ENCODE results near the gene GPR156.

The GPR156 gene

GRCh38 chr3:120151791-120152190 lies 133.2 kb downstream of the GPR156 start:
- H3K4me3 ChIP-seq (ENCODE audit: control insufficient read depth, low read depth, low read length): no peak overlapping the region
- no peak for DNase-seq (ENCODE audit: low read depth)
- TF ChIP-seq CTCF (conservative IDR thresholded peaks at IDR 0.05; ENCODE audit: control insufficient read depth, insufficient read depth, low read depth, low read length): no peak

GRCh38 chr3:120148187-120148949 lies 136.7 kb downstream of the GPR156 start:
- no peak for TF ChIP-seq CTCF (conservative IDR thresholded peaks at IDR 0.05; ENCODE audit: control insufficient read depth, insufficient read depth, low read depth, low read length)
- DNase-seq (ENCODE audit: low read depth): no peak
- H3K4me3 ChIP-seq (ENCODE audit: control insufficient read depth, low read depth, low read length): no peak overlapping the region

GRCh38 chr3:120147072-120147871 lies 137.8 kb downstream of the GPR156 start:
- no peak for DNase-seq (ENCODE audit: low read depth)
- TF ChIP-seq CTCF (conservative IDR thresholded peaks at IDR 0.05; ENCODE audit: control insufficient read depth, insufficient read depth, low read depth, low read length): no peak
- H3K4me3 ChIP-seq (ENCODE audit: control insufficient read depth, low read depth, low read length): no peak overlapping the region

GRCh38 chr3:120145542-120146285 lies 139.3 kb downstream of the GPR156 start:
- TF ChIP-seq CTCF (conservative IDR thresholded peaks at IDR 0.05; ENCODE audit: control insufficient read depth, insufficient read depth, low read depth, low read length): no peak
- peak; percentile 58 for DNase-seq (ENCODE audit: low read depth)
- no peak overlapping the region for H3K4me3 ChIP-seq (ENCODE audit: control insufficient read depth, low read depth, low read length)

- DNase-seq (ENCODE audit: low read depth): no peak
- no peak for TF ChIP-seq CTCF (conservative IDR thresholded peaks at IDR 0.05; ENCODE audit: control insufficient read depth, insufficient read depth, low read depth, low read length)
- H3K4me3 ChIP-seq (ENCODE audit: control insufficient read depth, low read depth, low read length): no peak overlapping the region
Observed at GRCh38 chr3:120144267-120144666, 140.8 kb downstream of the GPR156 start.

GRCh38 chr3:120143676-120144075 lies 141.3 kb downstream of the GPR156 start:
- no peak for DNase-seq (ENCODE audit: low read depth)
- no peak overlapping the region for H3K4me3 ChIP-seq (ENCODE audit: control insufficient read depth, low read depth, low read length)
- no peak for TF ChIP-seq CTCF (conservative IDR thresholded peaks at IDR 0.05; ENCODE audit: control insufficient read depth, insufficient read depth, low read depth, low read length)
